ENCODE measurements around the gene RFX5. TPM values are rescaled to one million over a fixed set of nuclear protein-coding genes. Genes with fewer than 3 reads are reported as not detected.
"Not testable (repeated sequence)": the region's sequence is repeated elsewhere in the genome, so short reads cannot be mapped to it uniquely, and the experiment has no call there.

The RFX5 gene
- 10 to 100 TPM; 31.5 to 55.5 (median 43.2) TPM for total RNA-seq

DNA sequence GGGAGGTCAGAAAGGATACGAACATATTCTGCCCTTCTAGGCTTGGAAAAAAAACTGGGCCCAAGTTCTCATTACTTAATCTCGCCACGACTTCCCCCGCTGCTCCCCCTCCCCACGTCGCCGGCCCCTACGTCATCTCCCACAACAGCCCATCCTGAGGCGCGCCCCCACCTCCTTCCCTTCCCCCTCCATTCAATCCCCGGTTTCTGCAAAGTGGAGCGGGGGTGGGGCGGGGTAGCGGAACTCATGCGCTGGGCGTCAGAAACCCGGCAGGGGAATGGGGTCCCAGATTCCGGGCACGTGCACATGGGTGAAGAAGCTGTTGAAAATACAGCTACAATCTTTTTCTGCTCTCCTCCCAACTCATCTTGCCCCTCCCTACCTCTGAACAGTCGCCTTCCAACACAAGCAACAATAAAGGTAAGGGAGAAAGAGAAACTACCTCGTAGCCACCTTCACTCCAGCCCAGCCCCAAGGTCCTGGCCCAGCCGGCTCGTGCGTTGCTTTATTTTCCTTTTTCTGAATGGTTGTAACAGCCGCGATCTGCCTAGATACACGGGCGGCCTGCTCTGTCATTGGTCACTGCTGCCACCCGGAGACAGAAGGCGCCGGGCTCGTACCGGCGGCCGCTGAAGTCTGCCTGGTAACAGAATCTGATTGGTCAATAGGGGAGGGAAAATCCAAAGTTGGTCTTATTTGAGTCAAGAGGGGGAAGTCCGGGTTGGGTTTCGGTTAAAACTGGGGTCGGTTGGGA lies at the start of gene RFX5:
Gene RFX5 (minus strand): TSS at position 484 of the 754 bp plus-strand sequence. CDS start 932 bp downstream, outside the sequence.
- Histone ChIP-seq H3K27me3 (no peaks in the 10 kb centered on the region), H3K27ac (peak within 1 kb of the TSS; percentile 81 to 95 (median 94)), H3K4me3 (peak within 1 kb of the TSS; percentile 2 to 73 (median 67)), H3K36me3 (peaks cover 0 to 29% (median 18%) of the 10 kb centered on the region in 4 donors), H3K4me1 (peaks cover 9 to 20% (median 14%) of the 10 kb centered on the region in 4 donors), H3K9me3 (no peaks in the 10 kb centered on the region)
- ATAC-seq (ENCODE audit: low FRiP score in 2 of 2) (peak; percentile 97 to 98), DNase-seq (peak; percentile 90 to 99)
- TF ChIP-seq POLR2A (IDR thresholded peaks at IDR 0.05) (peak in 3 of 4 donors; percentile 30 to 78 (median 76)), POLR2AphosphoS5 (IDR thresholded peaks at IDR 0.05) (peak; percentile 63 to 75), EP300 (IDR thresholded peaks at IDR 0.05) (peak in 1 of 4 donors; percentile 34)
- TF ChIP-seq, protein P1, sequence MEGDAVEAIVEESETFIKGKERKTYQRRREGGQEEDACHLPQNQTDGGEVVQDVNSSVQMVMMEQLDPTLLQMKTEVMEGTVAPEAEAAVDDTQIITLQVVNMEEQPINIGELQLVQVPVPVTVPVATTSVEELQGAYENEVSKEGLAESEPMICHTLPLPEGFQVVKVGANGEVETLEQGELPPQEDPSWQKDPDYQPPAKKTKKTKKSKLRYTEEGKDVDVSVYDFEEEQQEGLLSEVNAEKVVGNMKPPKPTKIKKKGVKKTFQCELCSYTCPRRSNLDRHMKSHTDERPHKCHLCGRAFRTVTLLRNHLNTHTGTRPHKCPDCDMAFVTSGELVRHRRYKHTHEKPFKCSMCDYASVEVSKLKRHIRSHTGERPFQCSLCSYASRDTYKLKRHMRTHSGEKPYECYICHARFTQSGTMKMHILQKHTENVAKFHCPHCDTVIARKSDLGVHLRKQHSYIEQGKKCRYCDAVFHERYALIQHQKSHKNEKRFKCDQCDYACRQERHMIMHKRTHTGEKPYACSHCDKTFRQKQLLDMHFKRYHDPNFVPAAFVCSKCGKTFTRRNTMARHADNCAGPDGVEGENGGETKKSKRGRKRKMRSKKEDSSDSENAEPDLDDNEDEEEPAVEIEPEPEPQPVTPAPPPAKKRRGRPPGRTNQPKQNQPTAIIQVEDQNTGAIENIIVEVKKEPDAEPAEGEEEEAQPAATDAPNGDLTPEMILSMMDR (IDR thresholded peaks at IDR 0.05): no peak
- WGBS, 2 donors: 1% methylated on average over 35 to 37 of the region's 38 CpGs

DNA sequence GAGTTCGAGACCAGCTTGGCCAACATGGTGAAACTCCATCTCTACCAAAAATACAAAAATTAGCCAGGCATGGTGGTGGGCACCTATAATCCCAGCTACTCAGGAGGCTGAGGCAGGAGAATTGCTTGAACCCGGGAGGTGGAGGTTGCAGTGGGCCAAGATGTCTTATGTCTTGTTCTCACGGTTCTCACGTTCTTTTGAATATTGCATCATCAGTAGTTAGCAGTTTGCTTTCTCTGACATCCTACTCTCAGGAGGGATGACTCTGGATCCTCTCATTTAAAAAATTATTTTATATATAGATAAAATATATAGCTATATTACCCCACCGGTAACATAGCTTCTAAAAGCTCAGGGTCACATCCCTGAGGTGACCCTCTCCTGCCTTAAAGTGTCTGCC lies 49.2 kb upstream of the RFX5 start:
- H3K9me3 ChIP-seq; H3K4me3 ChIP-seq; DNase-seq; ATAC-seq (ENCODE audit: low FRiP score in 2 of 2); H3K27ac ChIP-seq; H3K27me3 ChIP-seq; H3K36me3 ChIP-seq: not testable (repeated sequence)
- 76 to 81% methylated on average over 5 of the region's 5 CpGs for WGBS, 2 donors
- H3K4me1 ChIP-seq: peaks cover 10 to 21% (median 12%) of the 10 kb centered on the region in 4 donors

DNA sequence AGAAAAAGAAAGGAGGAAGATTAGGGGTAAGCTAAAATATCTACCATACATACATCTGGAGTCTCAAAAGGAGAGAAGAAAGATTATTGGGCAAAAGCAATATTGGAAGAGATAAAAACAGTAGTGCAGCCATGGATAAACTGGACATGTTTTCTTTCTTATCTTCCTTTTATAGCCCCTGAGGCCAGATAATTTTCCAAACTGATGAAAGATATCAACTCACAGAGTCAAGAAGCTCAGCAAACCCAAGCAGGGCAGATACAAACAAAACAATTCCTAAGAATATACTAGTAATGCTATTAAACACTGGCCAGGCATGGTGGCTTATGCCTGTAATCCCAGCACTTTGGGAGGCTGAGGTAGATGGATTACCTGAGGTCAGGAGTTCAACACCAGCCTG lies 46.5 kb upstream of the RFX5 start:
- no peaks in the 10 kb centered on the region for H3K36me3 ChIP-seq
- H3K4me3 ChIP-seq: no peak overlapping the region
- H3K27me3 ChIP-seq: no peaks in the 10 kb centered on the region
- no peaks in the 10 kb centered on the region for H3K9me3 ChIP-seq
- no peak overlapping the region for H3K27ac ChIP-seq
- DNase-seq (no peak), ATAC-seq (ENCODE audit: low FRiP score in 2 of 2) (no peak)
- TF ChIP-seq POLR2A (IDR thresholded peaks at IDR 0.05) (no peak), POLR2AphosphoS5 (IDR thresholded peaks at IDR 0.05) (no peak), EP300 (IDR thresholded peaks at IDR 0.05) (no peak)
- TF ChIP-seq, protein P1 (IDR thresholded peaks at IDR 0.05): no peak
- H3K4me1 ChIP-seq: peaks cover 0 to 2% (median 0%) of the 10 kb centered on the region in 4 donors

DNA sequence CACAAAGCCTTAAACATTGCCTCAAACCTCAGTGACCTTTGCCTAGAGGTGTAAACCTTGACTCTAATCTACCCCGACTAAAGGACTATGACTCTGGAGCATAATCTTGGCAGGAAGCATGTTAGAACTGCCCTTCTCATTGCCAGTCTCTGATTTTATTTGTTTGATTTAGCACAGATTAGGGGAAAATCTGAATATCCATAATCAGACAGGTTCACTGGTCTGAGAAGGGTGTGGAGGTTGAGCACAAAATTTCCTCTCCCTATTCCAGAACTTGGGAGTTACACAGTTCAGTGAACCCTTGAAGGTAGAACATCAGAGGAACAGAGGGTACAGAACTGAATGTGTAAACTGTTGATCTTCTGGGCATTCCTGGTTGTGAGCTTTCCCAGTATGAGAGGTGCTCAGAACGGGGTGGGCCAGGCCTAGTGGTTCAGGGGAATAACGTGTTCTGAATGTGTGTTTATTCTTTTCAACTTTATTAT lies 44.1 kb upstream of the RFX5 start:
- H3K27me3 ChIP-seq: no peaks in the 10 kb centered on the region
- no peaks in the 10 kb centered on the region for H3K36me3 ChIP-seq
- no peaks in the 10 kb centered on the region for H3K9me3 ChIP-seq
- DNase-seq: no peak
- no peaks in the 10 kb centered on the region for H3K4me1 ChIP-seq
- H3K27ac ChIP-seq: no peak overlapping the region
- no peak overlapping the region for H3K4me3 ChIP-seq
- 74% methylated on average over 3 of the region's 3 CpGs for WGBS, 2 donors
- no peak for ATAC-seq (ENCODE audit: low FRiP score in 2 of 2)
- TF ChIP-seq, protein P1 (IDR thresholded peaks at IDR 0.05): no peak
- TF ChIP-seq POLR2A (IDR thresholded peaks at IDR 0.05): no peak
- no peak for TF ChIP-seq POLR2AphosphoS5 (IDR thresholded peaks at IDR 0.05)
- no peak for TF ChIP-seq EP300 (IDR thresholded peaks at IDR 0.05)

DNA sequence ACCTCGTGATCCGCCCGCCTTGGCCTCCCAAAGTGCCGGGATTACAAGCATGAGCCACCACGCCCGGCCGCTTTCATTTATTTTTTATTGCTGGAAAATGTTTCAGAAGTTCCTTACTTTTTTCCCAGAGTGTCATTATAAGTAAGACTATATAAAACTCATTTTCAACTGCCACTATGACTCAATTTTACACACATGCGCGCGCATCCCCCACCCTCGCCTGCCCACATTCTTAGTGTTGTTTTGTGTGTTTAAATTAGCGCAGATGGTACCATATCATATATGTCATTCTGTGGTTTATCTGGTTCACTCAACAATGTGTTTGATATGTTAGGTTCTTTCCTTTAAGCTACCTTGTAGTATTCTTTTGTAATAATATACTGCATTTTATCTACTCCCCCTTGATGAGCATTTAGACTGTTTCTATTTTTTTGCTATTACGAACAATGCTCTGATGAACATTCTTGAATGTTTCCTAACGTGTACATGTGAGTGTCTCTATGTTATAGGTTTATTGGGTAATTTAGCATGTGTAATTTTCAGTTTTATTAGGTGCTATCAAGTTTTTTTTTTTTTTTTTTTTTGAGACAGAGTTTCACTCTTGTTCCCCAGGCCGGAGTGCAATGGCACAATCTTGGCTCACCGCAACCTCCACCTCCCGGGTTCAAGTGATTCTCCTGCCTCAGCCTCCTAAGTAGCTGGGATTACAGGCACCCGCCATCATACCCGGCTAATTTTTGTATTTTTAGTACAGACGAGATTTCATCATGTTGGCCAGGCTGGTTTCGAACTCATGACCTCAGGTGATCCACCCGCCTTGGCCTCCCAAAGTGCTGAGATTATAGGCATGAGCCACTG lies 43.4 kb upstream of the RFX5 start:
- H3K4me1 ChIP-seq; ATAC-seq (ENCODE audit: low FRiP score in 2 of 2); H3K36me3 ChIP-seq; H3K4me3 ChIP-seq; H3K9me3 ChIP-seq; DNase-seq; H3K27me3 ChIP-seq; H3K27ac ChIP-seq: not testable (repeated sequence)
- WGBS, 2 donors: 94 to 96% methylated on average over 22 of the region's 22 CpGs

Data from upper lobe of left lung (tissue), 6 donors.